Panc1 (cell line): ENCODE results near the gene RFX8.

ENCODE experiments used
- CTCF ChIP-seq: fragments of 450-650 bp; IDR thresholded peaks from 2 replicates; pipeline ENCODE4 v1.5.1; 2017; ENCODE audit warnings: mild to moderate bottlenecking
- POLR2AphosphoS5 ChIP-seq: IDR thresholded peaks from 2 replicates; pipeline ENCODE4 v1.6.1; 2012; ENCODE audit warnings: mild to moderate bottlenecking, low read depth, low read length, moderate library complexity
- TCF7L2 ChIP-seq: IDR thresholded peaks from 2 replicates; pipeline ENCODE4 v1.6.1; 2011; ENCODE audit warnings: mild to moderate bottlenecking, low read depth, low read length, inconsistent platforms

GRCh38 chr2:101356055-101356454, 118.9 kb downstream of the RFX8 start:
- TF ChIP-seq TCF7L2 (no peak), CTCF (no peak), POLR2AphosphoS5 (no peak)
